ENCODE results near the gene HSPA12B.

DNA sequence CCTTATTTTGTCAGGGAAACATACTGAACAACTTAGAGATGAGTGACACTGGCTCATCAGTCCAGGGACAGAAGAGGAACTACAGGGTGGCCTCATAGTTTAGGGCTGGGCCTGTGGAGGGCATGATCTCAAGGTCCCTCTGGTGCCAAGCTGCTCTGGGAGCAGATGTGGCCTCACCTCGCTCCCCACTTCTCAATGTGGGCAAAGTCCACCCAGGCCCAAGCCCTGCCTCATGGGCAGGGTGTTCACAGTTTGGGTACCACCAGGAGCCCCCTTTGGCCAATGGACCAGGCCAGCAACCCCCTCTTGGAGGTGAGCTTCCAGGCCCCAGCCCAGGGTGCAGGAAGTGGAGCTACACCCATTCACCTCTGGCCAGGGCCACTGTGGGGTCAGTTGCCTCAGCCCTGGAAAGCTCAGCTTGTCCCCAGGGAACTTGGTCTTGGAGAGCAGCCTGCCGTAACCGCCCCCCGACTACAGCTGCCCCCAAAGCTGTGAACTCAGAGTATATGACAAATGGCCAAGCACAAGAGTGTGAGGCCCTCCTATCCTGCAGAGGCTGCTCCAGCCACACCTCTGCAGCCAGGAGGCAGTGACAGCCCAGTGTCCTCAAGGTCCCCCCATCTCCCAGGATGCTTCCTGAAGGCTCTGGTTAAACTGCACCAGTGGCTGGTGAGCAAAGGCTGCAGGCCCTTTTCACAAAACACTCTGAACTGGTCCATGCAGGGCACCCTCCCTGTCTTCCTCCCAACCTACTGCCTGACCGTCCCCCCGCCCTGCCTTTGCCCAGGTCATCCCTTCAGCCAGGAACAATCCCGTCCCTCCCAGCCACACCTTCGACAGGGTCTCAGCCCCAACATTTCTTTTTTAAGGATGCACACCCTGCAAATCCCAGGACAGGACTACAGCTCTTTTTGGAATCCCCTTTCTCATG, 31.5 kb downstream of the HSPA12B start:
- TF ChIP-seq, protein P1, sequence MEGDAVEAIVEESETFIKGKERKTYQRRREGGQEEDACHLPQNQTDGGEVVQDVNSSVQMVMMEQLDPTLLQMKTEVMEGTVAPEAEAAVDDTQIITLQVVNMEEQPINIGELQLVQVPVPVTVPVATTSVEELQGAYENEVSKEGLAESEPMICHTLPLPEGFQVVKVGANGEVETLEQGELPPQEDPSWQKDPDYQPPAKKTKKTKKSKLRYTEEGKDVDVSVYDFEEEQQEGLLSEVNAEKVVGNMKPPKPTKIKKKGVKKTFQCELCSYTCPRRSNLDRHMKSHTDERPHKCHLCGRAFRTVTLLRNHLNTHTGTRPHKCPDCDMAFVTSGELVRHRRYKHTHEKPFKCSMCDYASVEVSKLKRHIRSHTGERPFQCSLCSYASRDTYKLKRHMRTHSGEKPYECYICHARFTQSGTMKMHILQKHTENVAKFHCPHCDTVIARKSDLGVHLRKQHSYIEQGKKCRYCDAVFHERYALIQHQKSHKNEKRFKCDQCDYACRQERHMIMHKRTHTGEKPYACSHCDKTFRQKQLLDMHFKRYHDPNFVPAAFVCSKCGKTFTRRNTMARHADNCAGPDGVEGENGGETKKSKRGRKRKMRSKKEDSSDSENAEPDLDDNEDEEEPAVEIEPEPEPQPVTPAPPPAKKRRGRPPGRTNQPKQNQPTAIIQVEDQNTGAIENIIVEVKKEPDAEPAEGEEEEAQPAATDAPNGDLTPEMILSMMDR (IDR thresholded peaks at IDR 0.05): no peak
- no peak for TF ChIP-seq POLR2A (IDR thresholded peaks at IDR 0.05)

Data from testis (tissue), 2 donors.